Tibial nerve (tissue), 4 donors: ENCODE measurements around the gene THOC6. TPM values are rescaled to one million over a fixed set of nuclear protein-coding genes. Genes with fewer than 3 reads are reported as not detected.

Experiments used
- DNase-seq, 2 donors: peaks; one replicate each; pipeline ENCODE4 v3.0.0-alpha.2; 2019; ENCODE audit warnings: low spot score in 2 of 2
- H3K27ac ChIP-seq, 4 donors: fragments of 200-600 bp; sonication (generic) in 3 of 4; one replicate each; pipeline ENCODE4 v1.5.1; 2017 to 2019; ENCODE audit warnings: mild to moderate bottlenecking in 1 of 4
- H3K27me3 ChIP-seq, 2 donors: fragments of 200-600 bp; sonication (generic) in 1 of 2; one replicate each; pipeline versions ENCODE4 v1.5.1 to v1.6.0; 2017 to 2019
- H3K36me3 ChIP-seq, 3 donors: fragments of 200-600 bp; sonication (generic); one replicate each; pipeline ENCODE4 v1.5.1; 2018 to 2019
- H3K4me1 ChIP-seq, 4 donors: fragments of 200-600 bp; sonication (generic) in 3 of 4; one replicate each; pipeline ENCODE4 v1.5.1; 2017 to 2019
- H3K4me3 ChIP-seq, 4 donors: fragments of 200-600 bp; sonication (generic) in 3 of 4; one replicate each; pipeline ENCODE4 v1.5.1; 2017 to 2019; ENCODE audit warnings: mild to moderate bottlenecking in 1 of 4, moderate library complexity in 1 of 4
- H3K9me3 ChIP-seq, 4 donors: fragments of 200-600 bp; sonication (generic) in 3 of 4; one replicate each; pipeline ENCODE4 v1.5.1; 2017 to 2019
- EP300 ChIP-seq, 2 donors: sonication (generic); formaldehyde crosslinking; IDR thresholded peaks; one replicate each; pipeline ENCODE4 v1.6.1; 2017; ENCODE audit warnings: antibody characterized with exemption in 2 of 2, mild to moderate bottlenecking in 1 of 2
- POLR2A ChIP-seq, 2 donors: fragments of 450-650 bp; IDR thresholded peaks; one replicate each; pipeline ENCODE4 v1.6.1; 2017; ENCODE audit warnings: antibody characterized with exemption in 2 of 2, mild to moderate bottlenecking in 2 of 2, moderate library complexity in 2 of 2
- WGBS, 2 donors: methylation state at CpG; one replicate each; pipeline ENCODE4 v1.1.5; 2018; 5-methylcytosine and 5-hydroxymethylcytosine counted together
- total RNA-seq, 4 donors: library from RNA; depleted of rRNA; stranded (reverse); fragments of >200 nt; gene quantifications; one replicate each; pipeline ENCODE4 v1.1.0, GENCODE V29; 2016
- TF ChIP-seq, protein P1 (sequence below), 5 experiments: fragments of 200-600 bp in 3 of 5; fragments of 450-650 bp in 2 of 5; sonication (generic) in 3 of 5; IDR thresholded peaks; one replicate each; pipeline ENCODE4 v1.5.1; 2016 to 2019; ENCODE audit warnings: antibody characterized with exemption in 5 of 5, mild to moderate bottlenecking in 3 of 5, moderate library complexity in 2 of 5

Gene THOC6
- total RNA-seq, 4 donors from 2014 or later, result 12.2 to 28.5 (median 18.0) TPM

DNA sequence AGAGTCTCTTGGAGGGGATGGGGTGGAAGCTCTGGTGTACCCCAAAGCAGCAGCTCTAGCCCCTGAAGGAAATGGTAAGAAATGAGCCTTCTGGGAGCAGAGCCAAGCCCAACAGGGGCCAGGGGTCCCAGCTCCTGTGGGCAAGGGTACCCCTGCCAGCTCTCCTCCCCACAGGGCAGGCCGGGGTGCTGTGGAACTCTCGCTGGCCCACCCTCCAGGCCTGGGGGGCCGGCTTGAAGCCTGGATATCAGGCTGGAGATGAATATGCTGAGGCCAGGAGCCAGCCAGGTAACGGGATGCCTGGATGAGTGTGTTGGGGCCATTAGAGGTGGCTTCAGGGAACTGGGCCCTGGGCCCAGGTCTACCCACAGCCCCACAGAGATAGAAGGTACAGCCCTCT, 23.3 kb upstream of the THOC6 start:
- Histone ChIP-seq H3K4me3 (no peak overlapping the region), H3K4me1 (peaks cover 0 to 5% (median 2%) of the 10 kb centered on the region in 4 donors), H3K27me3 (peaks cover 2 to 66% of the 10 kb centered on the region in 2 donors), H3K36me3 (no peaks in the 10 kb centered on the region), H3K27ac (no peak overlapping the region), H3K9me3 (no peaks in the 10 kb centered on the region)
- no peak for DNase-seq
- WGBS, 2 donors, result 76 to 94% methylated on average over 3 to 4 of the region's 4 CpGs
- TF ChIP-seq POLR2A (IDR thresholded peaks at IDR 0.05) (no peak), EP300 (IDR thresholded peaks at IDR 0.05) (no peak)
- TF ChIP-seq, protein P1, sequence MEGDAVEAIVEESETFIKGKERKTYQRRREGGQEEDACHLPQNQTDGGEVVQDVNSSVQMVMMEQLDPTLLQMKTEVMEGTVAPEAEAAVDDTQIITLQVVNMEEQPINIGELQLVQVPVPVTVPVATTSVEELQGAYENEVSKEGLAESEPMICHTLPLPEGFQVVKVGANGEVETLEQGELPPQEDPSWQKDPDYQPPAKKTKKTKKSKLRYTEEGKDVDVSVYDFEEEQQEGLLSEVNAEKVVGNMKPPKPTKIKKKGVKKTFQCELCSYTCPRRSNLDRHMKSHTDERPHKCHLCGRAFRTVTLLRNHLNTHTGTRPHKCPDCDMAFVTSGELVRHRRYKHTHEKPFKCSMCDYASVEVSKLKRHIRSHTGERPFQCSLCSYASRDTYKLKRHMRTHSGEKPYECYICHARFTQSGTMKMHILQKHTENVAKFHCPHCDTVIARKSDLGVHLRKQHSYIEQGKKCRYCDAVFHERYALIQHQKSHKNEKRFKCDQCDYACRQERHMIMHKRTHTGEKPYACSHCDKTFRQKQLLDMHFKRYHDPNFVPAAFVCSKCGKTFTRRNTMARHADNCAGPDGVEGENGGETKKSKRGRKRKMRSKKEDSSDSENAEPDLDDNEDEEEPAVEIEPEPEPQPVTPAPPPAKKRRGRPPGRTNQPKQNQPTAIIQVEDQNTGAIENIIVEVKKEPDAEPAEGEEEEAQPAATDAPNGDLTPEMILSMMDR (IDR thresholded peaks at IDR 0.05), result no peak

DNA sequence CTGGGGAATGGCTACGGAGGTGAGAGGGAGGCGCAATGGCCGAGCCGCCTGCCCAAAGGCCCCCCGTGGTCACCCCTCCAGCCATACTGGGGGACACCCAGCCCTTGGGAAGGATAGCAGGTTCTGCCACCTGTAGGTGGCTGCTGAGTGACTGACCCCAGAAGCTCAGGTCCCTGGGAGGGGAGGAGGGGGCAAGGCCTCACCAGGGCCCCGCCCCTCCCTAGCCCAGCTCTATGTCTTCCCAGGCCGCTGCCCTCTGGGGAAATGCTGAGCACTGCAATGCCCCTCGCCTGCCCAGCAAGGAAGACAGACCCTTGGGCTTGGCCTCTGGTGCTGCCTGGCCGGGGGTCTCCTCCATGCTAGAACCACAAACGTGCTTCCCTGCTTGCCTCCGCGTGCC, 22.5 kb upstream of the THOC6 start:
- TF ChIP-seq EP300 (IDR thresholded peaks at IDR 0.05) (no peak), POLR2A (IDR thresholded peaks at IDR 0.05) (no peak)
- TF ChIP-seq, protein P1 (IDR thresholded peaks at IDR 0.05), result no peak
- Histone ChIP-seq H3K4me3 (no peak overlapping the region), H3K36me3 (no peaks in the 10 kb centered on the region), H3K27ac (no peak overlapping the region), H3K9me3 (no peaks in the 10 kb centered on the region), H3K27me3 (peaks cover 2 to 66% of the 10 kb centered on the region in 2 donors), H3K4me1 (peaks cover 0 to 5% (median 2%) of the 10 kb centered on the region in 4 donors)
- 58 to 70% methylated on average over 10 to 11 of the region's 12 CpGs for WGBS, 2 donors
- DNase-seq, result no peak

DNA sequence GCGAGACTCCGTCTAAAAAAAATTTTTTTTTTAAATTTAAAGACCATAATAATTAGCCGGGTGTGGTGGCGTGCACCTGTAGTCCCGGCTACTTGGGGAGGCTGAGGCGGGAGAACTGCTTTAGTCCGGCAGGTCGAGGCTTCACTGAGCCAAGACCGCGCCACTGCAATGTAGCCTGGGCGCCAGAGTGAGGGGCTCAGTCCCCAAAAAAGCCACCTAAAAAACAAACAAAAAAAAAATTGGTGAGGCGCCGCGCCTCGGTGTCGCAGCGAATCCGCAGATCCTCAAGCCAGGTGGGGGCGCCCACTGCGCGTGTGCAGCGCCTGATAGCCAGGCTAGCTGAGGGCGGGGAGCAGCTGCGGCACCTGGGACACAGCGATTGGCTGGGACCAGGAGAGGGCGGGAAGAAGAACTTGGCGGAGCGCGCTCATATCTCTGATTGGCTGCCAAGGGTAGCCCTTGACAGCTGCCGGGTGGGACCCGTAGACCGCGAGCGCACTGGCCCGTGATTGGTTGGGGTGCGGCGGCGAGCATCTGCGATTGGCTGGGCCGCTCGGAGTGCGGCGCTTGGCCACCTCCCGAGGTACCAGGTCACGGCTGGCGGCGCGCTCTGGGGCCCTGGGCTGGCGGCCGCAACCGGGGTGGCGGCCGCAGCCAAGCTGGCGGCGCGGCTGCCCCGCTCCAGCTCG, 20.1 kb upstream of the THOC6 start:
- Histone ChIP-seq H3K4me1 (peaks cover 0 to 21% (median 7%) of the 10 kb centered on the region in 4 donors), H3K27ac (no peak overlapping the region), H3K9me3 (no peaks in the 10 kb centered on the region), H3K4me3 (peak overlapping the region in 1 of 4 donors; percentile 40), H3K36me3 (no peaks in the 10 kb centered on the region), H3K27me3 (peaks cover 2 to 82% of the 10 kb centered on the region in 2 donors)
- DNase-seq, result peak; percentile 71 to 79
- 8 to 12% methylated on average over 41 to 56 of the region's 58 CpGs for WGBS, 2 donors
- TF ChIP-seq POLR2A (IDR thresholded peaks at IDR 0.05) (no peak), EP300 (IDR thresholded peaks at IDR 0.05) (peak; percentile 24 to 26)
- TF ChIP-seq, protein P1 (IDR thresholded peaks at IDR 0.05), result peak; percentile 39 to 64 (median 51)

DNA sequence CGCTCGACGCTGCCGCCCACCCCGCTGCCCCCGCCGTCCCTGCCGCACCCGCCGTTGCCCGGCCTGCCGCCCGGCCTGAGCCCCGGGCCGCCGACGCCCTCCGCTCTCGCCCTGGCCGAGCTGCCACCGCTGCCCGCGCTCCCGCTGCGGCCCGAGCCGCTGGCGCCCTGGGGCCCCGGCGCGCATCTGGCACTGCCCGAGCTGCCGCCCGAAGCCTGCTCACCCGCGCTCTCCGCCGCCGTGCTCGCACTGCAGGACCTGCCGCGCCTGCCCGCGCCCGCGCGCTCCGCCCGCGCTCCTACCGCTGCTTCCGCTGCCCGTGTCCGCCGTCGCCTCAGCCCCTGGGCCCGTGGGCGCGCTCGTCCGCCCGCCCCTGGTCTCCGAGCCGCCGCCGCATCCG, 19.5 kb upstream of the THOC6 start:
- TF ChIP-seq, protein P1 (IDR thresholded peaks at IDR 0.05), result no peak
- TF ChIP-seq POLR2A (IDR thresholded peaks at IDR 0.05), result no peak
- no peak for TF ChIP-seq EP300 (IDR thresholded peaks at IDR 0.05)
- DNase-seq, result no peak
- Histone ChIP-seq H3K36me3 (no peaks in the 10 kb centered on the region), H3K27ac (no peak overlapping the region), H3K27me3 (peaks cover 2 to 87% of the 10 kb centered on the region in 2 donors), H3K9me3 (no peaks in the 10 kb centered on the region), H3K4me3 (peak overlapping the region in 1 of 4 donors; percentile 40), H3K4me1 (peaks cover 0 to 22% (median 7%) of the 10 kb centered on the region in 4 donors)
- 0 to 1% methylated on average over 1 to 38 of the region's 67 CpGs for WGBS, 2 donors

DNA sequence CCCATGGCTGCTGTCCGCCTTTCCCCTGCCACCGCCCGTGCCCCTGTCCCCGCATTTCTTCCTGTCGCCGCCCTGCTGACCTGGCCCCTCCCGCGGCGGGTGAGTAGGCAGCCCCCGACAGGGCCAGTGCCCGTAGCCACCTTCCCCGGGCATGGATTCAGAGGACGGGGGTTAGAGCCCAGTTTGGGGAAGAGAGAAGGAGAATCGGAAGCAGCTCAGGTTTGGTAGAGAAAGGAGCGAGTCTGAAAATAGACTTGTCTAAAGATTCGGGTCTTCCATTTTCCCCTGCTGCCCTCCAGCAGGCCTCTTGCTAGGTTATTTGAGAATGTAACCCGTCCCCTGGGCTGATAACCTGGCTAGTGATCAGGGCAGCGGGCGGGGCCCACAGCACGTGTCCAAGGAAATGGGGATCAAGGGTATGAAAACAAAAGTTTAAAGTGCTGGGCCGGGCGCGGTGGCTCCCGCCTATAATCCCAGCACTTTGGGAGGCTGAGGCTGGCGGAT, 19.0 kb upstream of the THOC6 start:
- Histone ChIP-seq H3K27ac (peak overlapping the region in 1 of 4 donors; percentile 50), H3K36me3 (no peaks in the 10 kb centered on the region), H3K9me3 (no peaks in the 10 kb centered on the region), H3K27me3 (peaks cover 2 to 88% of the 10 kb centered on the region in 2 donors), H3K4me1 (peaks cover 0 to 22% (median 7%) of the 10 kb centered on the region in 4 donors), H3K4me3 (peak overlapping the region in 2 of 4 donors; percentile 9 to 40)
- no peak for TF ChIP-seq EP300 (IDR thresholded peaks at IDR 0.05)
- TF ChIP-seq, protein P1 (IDR thresholded peaks at IDR 0.05), result no peak
- no peak for TF ChIP-seq POLR2A (IDR thresholded peaks at IDR 0.05)
- no peak for DNase-seq
- 13 to 14% methylated on average over 24 to 25 of the region's 25 CpGs for WGBS, 2 donors
